Measurements from ENCODE around the gene GNAT2.

GNAT2 gene

DNA sequence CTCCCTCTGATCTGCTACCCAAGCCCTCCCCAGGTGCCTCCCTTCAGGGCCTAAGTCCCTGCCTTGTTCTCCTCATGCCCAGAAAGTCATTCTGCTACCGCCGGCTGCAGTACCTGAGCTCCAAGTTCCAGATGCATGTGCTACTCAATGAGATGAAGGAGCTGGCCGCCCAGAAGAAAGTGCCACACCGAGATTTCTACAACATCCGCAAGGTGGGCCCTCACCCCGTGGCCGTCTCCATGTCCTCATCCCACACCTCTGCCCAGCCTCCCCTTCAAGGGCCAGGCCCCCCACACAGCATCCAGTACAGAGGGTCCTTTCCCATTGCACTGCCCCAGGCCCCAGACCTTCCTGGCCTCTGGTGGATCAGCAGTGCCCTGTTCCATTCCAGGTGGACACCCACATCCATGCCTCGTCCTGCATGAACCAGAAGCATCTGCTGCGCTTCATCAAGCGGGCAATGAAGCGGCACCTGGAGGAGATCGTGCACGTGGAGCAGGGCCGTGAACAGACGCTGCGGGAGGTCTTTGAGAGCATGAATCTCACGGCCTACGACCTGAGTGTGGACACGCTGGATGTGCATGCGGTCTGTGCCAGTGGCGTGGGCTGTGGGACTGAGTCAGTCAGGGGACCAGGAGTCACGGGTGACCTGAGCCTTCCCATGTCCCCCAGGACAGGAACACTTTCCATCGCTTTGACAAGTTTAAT is 8.4 kb upstream of the GNAT2 start:
- DNase-seq (ENCODE audit: low spot score): no peak

DNA sequence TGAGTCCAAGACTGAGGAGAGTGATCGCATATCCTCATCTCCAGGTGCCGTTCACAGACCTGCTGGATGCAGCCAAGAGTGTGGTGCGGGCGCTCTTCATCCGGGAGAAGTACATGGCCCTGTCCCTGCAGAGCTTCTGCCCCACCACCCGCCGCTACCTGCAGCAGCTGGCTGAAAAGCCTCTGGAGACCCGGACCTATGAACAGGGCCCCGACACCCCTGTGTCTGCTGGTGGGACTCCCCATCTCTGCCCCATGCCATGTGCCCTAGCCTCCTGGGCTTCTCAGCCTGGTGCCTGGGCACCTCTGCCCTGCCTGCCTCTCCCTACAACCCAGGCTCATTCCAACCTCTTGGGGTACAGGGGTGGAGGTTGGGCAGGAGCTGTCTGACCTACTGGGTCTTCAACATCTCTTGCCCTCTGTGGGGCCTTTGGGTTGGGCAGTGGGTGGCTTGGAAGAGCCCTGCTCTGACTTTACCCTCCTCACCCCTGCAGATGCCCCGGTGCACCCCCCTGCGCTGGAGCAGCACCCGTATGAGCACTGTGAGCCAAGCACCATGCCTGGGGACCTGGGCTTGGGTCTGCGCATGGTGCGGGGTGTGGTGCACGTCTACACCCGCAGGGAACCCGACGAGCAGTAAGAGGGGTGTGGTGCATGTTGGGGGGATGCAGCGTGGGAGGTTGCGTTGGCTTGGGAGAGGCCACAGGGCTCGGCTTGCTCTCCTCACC is 7.4 kb upstream of the GNAT2 start:
- no peak for DNase-seq (ENCODE audit: low spot score)

DNA sequence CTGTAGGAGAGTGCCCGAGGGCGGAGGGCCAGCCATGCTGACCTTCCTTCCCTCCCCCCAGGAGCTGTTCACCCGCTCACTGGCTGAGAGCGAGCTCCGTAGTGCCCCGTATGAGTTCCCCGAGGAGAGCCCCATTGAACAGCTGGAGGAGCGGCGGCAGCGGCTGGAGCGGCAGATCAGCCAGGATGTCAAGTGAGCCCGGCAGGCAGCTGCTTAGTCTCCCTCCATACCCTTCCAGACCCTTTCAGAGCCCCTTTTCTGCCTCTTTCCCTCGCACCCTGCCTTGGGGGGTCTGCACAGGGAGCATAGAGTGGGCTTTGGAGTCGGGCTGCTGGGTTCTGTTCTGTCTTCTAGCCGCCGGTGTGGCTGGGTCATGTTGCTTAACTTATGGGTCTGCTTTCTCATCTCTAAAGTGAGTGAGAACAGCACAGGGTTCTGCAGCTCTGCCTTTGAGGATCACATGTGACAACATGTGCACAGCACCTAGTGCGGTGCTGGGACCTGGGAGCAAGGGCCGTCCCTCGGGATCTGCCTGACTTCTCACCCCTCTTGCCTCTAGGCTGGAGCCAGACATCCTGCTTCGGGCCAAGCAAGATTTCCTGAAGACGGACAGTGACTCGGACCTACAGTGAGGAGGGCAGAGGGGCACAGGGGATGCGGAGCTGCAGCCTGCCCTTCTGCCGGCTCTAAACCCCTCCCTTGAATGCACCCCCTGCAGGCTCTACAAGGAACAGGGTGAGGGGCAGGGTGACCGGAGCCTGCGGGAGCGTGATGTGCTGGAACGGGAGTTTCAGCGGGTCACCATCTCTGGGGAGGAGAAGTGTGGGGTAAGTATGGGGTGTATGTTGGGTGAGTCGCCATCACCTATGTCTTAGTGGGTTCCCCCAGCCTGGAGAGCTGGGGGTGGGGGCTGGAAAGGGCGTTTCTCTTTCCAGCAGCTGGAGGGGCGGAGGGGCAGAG is 6.5 kb upstream of the GNAT2 start:
- no peak for DNase-seq (ENCODE audit: low spot score)

- no peak for DNase-seq (ENCODE audit: low spot score)
Observed at GRCh38 chr1:109625176-109625575, 5.8 kb upstream of the GNAT2 start.

- no peak for DNase-seq (ENCODE audit: low spot score)
Observed at GRCh38 chr1:109624201-109625010, 5.0 kb upstream of the GNAT2 start.

GRCh38 chr1:109623601-109624161 is 4.3 kb upstream of the GNAT2 start:
- no peak for DNase-seq (ENCODE audit: low spot score)

DNA sequence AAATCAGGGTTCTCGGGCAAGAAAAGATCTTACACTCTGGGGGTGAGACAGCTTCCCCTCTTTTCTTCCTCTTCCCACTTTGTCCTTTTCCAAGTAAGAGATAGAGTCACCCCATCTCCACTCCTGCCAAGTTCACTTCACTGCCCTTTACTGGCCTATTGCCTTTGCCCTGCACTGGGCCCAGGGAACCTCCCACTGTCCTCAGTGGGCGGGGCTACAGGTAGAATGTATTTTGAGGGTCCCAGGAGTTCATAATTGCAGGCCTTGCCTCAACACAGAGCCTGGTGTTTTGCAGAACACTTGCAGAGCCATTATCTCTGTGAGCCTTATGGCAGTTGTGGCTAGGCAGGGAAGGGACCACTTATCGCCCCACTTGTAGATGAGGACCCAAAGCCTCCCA is 3.5 kb upstream of the GNAT2 start:
- DNase-seq (ENCODE audit: low spot score): no peak

- DNase-seq (ENCODE audit: low spot score): no peak
Observed at GRCh38 chr1:109622137-109622892, 2.9 kb upstream of the GNAT2 start.

DNA sequence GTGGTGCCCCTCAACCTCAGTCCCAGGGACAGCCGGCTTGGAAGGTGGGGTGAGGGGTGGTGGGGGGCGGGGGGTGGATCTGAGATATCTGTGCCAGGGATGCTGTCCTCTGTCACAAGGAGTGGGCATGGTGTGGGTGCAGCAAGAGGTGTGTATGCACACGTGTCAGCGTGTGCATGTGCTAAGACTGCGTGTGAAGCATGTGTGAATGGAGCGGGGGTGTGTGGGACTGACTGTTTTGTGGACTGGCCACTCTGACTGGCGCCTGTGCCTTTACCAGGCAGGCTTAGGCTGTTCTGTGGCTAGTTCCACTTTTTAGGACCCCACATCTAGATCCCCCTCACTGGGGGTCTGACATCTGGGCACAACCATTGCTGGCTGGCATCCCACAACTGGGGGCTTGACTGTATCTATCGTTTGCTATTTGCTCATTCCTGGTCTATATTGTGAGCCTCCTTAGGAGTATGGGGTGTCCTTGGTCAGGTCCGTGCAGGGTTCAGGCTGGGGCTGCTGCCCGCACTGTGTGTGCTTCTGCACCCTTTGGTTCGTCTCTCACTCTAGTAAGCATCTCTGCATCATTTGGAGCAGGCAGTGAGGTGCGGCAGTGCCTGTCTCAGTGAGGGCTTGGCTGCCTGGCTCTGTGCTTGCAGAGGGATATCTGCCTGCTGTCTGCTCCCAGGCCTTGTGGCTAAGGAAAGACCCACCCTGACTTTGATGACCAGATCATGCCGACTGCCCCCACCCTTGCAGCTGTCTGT is 2.1 kb upstream of the GNAT2 start:
- DNase-seq (ENCODE audit: low spot score): no peak

DNA sequence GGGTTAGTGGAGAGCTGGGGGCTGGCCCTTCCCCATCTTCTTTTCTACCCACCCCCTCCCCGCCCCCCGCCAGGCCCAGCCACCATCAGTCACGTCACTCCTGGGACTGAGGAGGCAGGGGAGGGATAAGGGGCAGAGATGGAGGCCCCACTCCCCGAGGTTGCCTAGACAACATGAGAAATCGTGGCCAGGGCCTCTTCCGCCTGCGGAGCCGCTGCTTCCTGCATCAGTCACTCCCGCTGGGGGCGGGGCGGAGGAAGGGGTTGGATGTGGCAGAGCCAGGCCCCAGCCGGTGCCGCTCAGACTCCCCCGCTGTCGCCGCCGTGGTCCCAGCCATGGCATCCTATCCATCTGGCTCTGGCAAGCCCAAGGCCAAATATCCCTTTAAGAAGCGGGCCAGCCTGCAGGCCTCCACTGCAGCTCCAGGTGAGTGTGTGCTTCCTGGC is 1.4 kb upstream of the GNAT2 start:
- peak; percentile 87 for DNase-seq (ENCODE audit: low spot score)

- DNase-seq (ENCODE audit: low spot score): no peak
Observed at GRCh38 chr1:109620401-109620791, 980 bp upstream of the GNAT2 start.

DNA sequence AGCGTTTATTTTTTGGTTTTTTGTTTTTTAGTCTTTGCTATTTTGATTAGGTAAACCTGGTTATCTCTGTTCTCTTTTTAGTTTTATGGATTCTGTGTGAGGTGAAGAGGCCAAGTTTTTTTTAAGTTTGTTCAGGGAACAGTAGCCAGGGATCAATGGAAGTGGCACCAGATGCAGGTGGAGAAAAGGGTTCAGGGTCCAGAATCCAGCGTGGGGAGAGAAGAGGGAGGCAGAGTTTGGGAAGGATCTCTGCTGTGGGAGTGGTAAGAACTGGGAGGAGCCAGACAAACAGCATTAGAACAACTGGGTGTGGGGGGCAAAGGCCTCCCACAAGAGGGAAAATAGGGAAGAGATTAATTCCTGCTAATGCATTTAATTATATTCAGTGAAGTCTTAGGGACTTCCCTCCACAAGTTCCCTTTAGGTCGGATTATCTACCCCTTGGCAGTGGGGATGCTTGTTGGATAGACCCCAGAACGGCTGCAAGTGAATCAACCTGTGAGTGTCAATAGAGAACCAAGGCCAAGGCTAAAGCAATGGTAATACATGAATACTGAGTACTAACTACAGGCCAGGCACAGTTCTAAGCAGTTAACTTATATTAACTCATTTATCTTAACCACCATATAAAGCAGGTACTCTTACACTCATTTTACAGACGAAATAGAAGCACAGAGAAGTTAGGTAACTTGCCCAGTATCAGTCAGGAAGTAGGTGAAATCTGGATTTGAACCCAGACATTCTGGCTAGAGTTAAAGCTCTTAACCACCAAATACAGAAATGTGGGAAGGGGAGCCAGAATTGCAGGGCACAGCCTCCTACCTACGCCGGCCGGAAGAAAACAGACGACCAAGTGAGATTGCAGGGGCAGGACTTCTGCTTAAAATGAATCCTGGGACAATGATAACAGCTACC is 498 bp downstream of the GNAT2 start:
- no peak for DNase-seq (ENCODE audit: low spot score)

- DNase-seq (ENCODE audit: low spot score): no peak
Observed at GRCh38 chr1:109617291-109617801, 2.1 kb downstream of the GNAT2 start.

GRCh38 chr1:109616391-109616790 is 3.0 kb downstream of the GNAT2 start:
- DNase-seq (ENCODE audit: low spot score): no peak

DNA sequence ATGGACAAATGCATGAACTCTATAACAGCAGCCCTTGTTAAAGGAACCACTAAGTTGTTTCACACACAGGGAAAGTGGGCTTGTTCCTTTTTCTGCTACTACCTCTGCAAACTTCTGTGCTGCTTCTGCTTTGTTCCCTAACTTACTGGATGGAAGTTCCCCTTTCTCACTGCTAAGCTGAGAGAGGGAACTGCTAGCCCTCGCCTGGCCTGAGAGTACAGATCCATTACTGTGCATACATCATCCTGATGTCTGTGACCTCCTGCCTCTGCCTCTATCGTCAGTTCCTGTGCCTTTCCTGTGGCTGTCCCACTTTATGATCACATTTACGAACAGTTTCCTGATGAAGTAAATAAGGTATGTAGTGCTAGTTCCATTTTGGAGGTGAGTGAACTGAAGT is 3.5 kb downstream of the GNAT2 start:
- no peak for DNase-seq (ENCODE audit: low spot score)

- DNase-seq (ENCODE audit: low spot score): no peak
Observed at GRCh38 chr1:109613361-109614147, 5.9 kb downstream of the GNAT2 start.

GRCh38 chr1:109611308-109611990 is 8.0 kb downstream of the GNAT2 start:
- no peak for DNase-seq (ENCODE audit: low spot score)

Measured in putamen (tissue), 1 donor.